ES-I3 (cell line): ENCODE results near the gene FAM222A.

ENCODE experiments used
- H3K36me3 ChIP-seq: 2 replicates; pipeline ENCODE4 v1.6.1; 2013; ENCODE audit warnings: mild to moderate bottlenecking, low read length, control low read depth, moderate library complexity; ENCODE audit not compliant: insufficient read depth
- H3K4me1 ChIP-seq: 2 replicates; pipeline ENCODE4 v1.6.1; 2013; ENCODE audit warnings: mild to moderate bottlenecking, control low read depth, low read length; ENCODE audit not compliant: insufficient read depth
- H3K9ac ChIP-seq: 2 replicates; pipeline ENCODE4 v1.6.1; 2013; ENCODE audit warnings: low read depth, mild to moderate bottlenecking, low read length, moderate library complexity
- H3K9me3 ChIP-seq: 2 replicates; pipeline ENCODE4 v1.6.1; 2013; ENCODE audit warnings: mild to moderate bottlenecking, low read length, moderate library complexity; ENCODE audit not compliant: control insufficient read depth, insufficient read depth

The FAM222A gene

DNA sequence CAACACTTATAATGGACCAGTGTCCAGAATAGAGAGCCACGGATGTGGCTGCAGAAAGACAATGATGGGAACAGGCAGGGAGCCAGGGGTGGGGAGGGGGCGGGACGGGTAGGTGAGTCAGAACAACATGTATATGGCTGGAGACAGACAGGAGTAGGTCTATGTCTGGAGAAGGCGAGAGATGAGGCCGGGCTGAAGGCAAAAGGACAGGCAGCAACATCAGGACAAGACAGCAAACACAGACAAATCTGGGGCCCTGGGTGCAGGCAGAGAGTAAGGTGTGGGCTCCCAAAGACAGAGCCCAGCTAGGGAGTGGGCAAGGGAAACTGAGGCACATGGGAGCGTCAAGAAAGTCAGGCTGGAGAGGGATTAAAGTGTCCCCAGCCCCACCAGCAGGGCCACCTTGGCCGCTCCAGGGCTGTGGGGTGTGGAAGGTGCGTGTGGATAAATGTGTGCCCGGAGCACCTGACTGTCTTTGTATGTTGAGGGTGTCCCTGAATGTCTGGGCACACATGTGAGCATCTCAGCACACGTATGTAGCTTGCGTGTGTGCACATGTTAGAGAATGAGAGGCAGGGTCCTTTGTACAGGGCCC lies 44.1 kb downstream of the FAM222A start:
- peaks cover 9% of the 10 kb centered on the region; the same call in 1 of the 2 replicates for H3K9me3 ChIP-seq
- no peaks in the 10 kb centered on the region for H3K36me3 ChIP-seq
- peaks cover 14% of the 10 kb centered on the region; the same call in 1 of the 2 replicates for H3K4me1 ChIP-seq
- H3K9ac ChIP-seq, result no peak overlapping the region

DNA sequence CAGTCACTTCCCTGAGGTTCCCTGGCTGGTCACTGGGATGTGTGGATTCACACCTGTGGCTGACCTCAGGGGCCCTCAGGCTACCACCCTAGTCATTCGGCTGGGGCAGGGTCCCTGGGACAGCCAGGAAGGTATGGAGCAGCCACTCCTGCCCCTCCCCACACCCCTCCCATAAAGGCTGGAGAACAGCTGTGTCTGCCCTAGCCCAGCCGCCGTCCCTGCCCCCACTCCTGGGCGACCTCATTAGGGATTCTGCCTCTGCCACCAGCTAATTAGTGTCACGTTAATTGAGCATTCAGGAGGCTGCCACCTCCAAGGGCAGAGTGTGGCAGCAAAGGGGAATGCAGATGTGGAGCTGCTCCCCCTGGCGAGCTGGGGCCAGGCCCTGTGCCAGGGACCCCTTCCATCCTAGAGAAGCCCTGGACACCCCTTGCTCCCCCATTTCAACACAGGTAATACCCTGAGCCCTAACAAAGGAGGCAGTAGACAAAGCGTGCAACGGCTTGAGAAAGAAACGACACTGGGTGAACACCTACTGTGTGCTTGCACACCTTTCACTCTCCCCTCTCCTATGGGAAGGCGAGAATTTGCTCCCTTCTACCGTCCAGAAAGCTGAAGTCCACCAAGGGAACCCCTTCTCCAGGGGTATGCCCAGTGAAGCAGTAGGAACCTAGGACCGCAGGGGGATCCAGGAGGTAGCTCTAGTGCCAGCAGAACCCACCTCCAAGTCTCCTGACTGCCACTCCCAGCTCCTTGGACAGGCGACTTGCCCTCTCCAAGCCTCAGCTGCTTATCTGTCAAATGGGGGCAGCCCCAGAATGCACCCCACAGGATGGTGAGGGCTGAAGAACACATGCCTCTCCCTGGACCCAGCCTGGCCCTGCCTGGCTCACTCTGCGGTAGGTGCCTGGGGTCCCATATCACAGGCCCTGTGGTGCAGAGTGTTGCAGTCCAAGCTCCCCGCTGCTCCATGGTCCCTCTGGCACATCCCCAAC lies 45.1 kb downstream of the FAM222A start:
- Histone ChIP-seq H3K4me1 (peaks cover 14% of the 10 kb centered on the region; the same call in 1 of the 2 replicates), H3K36me3 (no peaks in the 10 kb centered on the region), H3K9me3 (peaks cover 9% of the 10 kb centered on the region; the same call in 1 of the 2 replicates), H3K9ac (no peak overlapping the region)

DNA sequence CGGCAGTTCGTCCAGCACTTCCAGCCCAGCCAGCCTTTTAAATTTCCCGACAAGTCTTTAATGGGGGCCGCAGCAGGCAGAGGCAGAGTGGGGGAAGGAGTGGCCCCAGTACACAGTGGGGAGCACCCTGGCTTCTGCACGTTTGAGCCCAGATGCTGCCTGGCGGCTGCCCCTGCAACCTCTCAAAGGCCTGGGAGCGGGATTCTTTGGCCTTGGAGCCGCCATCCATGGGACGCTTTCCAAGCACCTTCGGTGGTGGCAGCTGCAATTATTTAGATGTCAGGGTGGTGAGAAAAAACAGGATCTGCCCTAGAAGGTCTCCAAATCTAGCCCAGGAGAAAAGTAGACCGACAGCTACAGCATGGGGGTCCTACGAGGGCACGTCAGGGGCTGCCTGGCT lies 46.0 kb downstream of the FAM222A start:
- H3K9ac ChIP-seq, result no peak overlapping the region

DNA sequence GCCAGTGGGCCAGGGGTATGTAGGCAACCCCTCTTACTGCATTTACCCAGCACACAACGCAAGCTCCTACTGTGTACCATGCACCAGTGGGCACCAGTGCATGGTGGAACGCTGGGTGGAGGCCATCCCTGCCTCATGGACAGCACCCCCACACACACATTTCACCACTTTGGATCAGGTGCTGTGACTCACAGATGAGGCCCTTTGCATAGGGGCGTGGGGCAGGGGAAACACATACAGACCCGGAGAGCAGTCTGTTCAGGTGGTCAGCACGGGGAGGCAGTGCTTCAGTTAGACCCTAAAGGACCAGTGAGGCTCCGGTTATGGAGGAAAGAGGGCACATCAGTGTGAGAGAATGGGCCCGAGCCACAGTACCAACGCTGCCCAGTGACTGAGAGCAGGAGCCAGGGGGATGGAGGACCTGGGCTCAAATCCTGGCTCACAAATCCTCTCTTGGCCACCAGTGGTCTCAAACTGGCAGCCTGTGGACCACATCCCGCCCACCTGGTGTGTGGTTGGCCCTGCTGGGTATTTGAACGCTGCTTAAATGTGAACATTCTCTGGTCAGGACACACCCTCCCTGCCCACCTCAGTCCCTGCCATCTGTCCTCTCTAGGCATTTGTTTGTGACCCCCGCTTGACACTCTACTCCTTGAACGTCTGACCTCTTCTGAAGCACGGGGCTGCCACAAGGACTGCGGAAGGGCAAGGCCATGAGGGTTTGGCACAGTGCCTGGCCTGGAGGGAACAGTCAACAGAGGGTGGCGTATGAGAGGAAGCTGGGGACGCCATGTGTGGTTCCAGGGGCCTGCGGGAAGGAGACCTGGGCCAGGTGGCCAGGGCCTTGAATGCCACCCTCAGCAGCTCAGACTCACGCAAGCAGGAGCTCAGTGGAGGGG lies 46.7 kb downstream of the FAM222A start:
- Histone ChIP-seq H3K9me3 (peaks cover 9% of the 10 kb centered on the region; the same call in 1 of the 2 replicates), H3K36me3 (no peaks in the 10 kb centered on the region), H3K4me1 (peaks cover 14% of the 10 kb centered on the region; the same call in 1 of the 2 replicates), H3K9ac (no peak overlapping the region)

More for the DNA sequence above, 46.0 kb downstream of the FAM222A start:
- Histone ChIP-seq H3K9me3 (peaks cover 9% of the 10 kb centered on the region; the same call in 1 of the 2 replicates), H3K36me3 (no peaks in the 10 kb centered on the region), H3K4me1 (peaks cover 14% of the 10 kb centered on the region; the same call in 1 of the 2 replicates)

DNA sequence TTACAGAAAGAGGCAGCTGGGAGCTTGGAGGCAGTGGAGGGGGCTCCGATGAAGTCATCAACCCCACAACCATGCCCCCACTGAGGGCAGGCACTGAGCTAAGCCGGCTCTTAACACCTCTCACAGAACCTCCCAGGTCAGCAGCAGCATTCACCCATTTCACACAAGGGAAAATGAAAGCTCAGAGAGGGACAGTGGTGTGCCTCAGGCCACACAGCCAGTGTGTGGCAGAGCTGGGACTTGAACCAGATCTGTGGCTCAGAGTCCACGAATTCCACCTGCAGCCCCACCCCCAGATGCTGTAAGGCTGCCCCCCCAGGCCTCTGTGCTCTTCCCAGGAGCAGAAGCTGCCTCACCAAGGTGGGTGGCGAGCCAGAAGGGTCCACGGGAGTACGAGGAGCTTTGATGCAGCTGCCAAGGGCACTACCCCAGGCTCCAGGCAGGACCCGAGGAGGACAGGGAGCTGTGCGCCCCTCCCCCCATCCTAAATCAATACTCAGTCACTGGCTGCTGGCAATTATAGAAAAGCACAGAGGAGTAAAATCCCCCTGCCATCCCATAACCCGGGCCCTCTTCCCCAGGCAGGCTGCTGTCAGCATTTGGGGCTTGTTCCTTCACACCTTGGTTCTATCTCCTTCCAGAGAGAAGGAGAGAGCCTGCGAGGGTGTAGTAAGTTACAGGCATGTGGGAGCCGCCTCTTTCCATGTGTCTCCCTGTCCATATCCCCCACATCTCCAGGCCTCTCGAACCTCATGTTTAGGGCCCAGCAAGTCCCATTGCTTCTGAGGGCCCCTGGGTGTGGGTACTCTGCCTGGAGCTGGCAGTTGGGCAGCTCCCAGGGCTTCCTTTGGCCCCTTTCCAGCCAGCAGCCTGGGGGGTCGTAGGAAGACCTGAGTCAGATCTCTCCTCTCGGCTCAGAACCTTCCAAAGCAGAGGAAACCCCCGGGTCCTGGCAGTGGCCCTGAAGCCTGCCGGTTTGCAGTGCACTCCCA lies 47.6 kb downstream of the FAM222A start:
- no peak overlapping the region for H3K9ac ChIP-seq
- no peaks in the 10 kb centered on the region for H3K36me3 ChIP-seq
- peaks cover 14% of the 10 kb centered on the region; the same call in 1 of the 2 replicates for H3K4me1 ChIP-seq
- H3K9me3 ChIP-seq, result peaks cover 6% of the 10 kb centered on the region; the same call in 1 of the 2 replicates

DNA sequence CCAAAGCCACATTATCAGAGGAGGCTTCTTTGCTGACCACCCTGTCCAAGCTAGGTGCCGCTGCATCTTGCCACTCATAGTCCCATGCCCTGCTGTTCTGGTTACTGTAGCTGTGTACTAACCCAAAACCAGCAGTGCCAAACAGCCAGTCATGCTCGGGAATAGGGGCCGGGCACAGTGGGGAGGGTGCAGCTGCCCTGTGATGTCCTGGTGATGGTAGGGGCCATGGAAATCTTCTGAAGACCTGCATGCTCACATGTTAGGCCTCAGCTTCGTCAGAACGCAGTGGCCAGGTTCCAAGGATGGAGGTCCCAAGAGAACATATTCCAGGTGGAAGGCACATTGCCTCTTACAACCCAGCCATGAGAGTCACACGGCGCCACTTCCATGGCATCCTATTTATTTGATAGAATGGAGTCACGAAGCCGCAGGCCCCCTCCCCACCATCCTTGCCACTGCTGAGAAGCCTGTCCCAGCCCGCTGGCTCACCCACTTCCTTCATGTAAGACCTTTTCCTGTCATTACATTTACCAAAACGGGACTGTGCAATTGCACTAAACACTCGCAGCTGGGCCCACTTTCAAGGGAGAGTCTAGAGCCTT lies 48.5 kb downstream of the FAM222A start:
- H3K36me3 ChIP-seq, result no peaks in the 10 kb centered on the region
- no peaks in the 10 kb centered on the region for H3K9me3 ChIP-seq

DNA sequence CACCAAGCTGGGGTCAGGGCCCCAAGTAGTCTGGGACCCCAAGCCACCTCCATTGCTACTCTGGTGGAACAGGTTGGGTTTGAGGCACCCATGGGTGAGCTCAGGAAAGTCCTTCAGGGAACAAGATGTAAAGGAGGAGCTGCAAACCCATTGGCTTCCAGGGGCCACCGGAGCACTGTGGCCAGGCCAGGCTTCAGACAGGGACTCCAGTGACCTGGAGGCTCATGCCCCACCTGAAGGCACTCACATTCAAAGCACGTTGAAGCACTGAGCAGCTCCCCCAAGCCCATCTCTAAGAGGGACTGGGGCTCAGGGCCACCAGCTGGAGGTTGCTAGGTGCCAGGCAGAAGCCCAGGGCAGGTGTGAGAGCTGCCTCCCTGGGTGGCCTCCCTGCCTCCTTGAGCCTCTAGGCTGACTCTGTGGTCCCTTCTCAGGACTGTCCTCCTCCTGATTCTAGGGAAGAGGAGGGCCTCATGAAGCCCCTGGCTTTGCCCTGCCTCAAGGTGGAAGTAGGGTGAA lies 49.1 kb downstream of the FAM222A start:
- no peaks in the 10 kb centered on the region for H3K36me3 ChIP-seq
- H3K9ac ChIP-seq, result no peak overlapping the region

More for the DNA sequence above, 48.5 kb downstream of the FAM222A start:
- Histone ChIP-seq H3K9ac (no peak overlapping the region), H3K4me1 (peaks cover 14% of the 10 kb centered on the region; the same call in 1 of the 2 replicates)

DNA sequence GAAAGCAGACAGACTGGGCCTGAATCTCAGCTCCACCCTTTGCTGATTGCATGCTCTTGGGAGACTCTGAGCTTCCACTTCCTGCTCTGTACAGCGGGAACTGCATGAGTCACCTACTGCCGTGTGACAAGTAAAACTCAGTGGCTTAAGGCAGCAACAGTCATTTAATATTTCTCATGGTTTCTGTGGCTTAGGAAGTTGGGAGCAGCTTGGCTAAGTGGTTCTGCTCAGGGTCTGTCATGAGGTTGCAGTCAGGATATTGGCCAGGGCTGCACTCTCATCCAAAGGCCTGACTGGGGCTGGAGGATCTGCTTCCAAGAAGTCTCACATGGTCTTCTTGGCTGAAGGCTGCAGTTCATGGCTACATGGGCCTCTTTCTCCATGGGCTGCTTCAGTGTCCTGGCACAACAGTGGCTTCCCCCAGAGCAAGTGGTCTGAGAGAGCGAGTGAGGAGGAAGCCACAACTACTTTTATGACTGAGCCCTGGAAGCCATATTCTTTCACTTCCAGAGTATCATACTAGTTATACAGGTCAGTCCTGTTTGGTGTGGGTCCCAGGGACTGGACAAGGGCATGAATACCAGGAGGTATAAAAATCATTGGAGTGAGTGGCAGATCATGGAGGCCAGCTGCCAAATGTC lies 49.7 kb downstream of the FAM222A start:
- no peaks in the 10 kb centered on the region for H3K9me3 ChIP-seq
- no peaks in the 10 kb centered on the region for H3K36me3 ChIP-seq
- H3K9ac ChIP-seq, result no peak overlapping the region
- H3K4me1 ChIP-seq, result peaks cover 11% of the 10 kb centered on the region; the same call in 1 of the 2 replicates

More for the DNA sequence above, 49.1 kb downstream of the FAM222A start:
- H3K9me3 ChIP-seq, result no peaks in the 10 kb centered on the region
- peaks cover 14% of the 10 kb centered on the region; the same call in 1 of the 2 replicates for H3K4me1 ChIP-seq

DNA sequence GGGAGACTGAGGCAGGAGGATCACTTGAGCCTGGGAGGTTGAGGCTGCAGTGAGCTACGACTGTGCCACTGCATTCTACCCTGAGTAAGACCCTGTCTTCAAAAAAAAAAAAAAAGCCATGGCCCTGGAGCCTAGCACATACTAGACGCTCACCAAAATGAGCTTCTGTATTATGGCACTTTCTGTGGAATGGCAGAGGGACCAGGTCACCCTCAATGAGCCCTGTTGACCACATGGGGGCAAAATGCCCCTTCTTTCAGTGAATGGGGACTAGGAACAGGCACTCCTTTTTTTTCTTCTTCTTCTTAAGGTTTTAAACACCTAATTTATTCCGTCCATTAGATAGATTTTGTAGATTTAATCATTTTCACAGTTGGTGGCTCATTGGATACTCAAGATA lies 50.5 kb downstream of the FAM222A start:
- H3K9me3 ChIP-seq, result no peaks in the 10 kb centered on the region
- no peaks in the 10 kb centered on the region for H3K36me3 ChIP-seq
- H3K9ac ChIP-seq, result no peak overlapping the region
- H3K4me1 ChIP-seq, result 0 out of 2 replicates have a peak, but pooled peaks cover 4% of the 10 kb centered on the region

DNA sequence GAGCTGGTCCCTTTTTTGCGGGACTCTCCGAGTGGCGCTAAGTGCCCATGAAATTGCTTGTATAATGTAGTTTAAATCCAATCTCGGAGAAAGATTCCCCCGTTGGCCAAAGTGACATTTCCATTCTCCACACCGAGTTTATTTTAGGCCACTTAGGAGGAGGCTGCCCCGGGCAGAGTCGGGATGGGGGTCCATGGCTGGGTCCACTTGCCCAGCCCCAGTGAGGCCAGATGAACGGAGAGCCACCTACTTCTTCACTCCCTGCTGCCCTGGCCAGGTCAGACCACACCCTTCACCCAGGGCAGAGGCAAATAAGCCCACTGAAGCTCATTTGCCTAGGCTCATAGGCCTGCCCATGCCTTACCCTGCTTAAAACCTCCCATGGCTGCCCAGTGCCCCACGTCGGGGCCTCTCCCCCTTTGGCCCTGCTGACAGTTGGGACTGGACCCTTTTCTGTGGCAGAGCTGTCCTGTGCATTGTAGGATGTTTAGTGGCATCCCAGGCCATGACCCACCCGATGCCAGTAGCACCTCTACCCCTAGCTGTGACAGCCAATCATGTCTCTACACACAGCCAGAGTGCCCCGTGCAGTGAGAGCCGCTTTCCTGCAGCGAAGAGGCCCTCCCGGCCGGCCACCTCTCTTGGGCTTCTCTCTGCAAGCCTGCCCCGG lies 51.3 kb downstream of the FAM222A start:
- H3K9me3 ChIP-seq, result no peaks in the 10 kb centered on the region
- 0 out of 2 replicates have a peak, but pooled peaks cover 1% of the 10 kb centered on the region for H3K4me1 ChIP-seq
- no peak overlapping the region for H3K9ac ChIP-seq
- H3K36me3 ChIP-seq, result no peaks in the 10 kb centered on the region

DNA sequence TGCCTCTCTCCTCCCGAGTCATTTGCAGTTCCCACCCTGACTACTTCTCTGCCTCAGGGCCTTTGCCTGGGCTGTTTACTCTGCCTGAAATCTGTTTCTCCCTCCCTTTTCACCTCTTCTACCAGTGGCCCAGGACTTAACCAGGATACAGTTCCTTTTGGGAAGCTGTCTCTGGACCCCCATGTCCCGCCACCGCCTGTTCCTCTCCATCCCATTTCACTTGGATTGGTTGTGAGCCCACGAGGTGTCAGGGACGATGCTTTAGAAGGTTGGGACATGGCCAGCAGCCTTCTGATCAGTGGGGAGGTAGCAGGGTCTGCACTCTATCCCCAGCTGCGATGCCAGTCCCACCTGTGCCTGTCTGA lies 51.8 kb downstream of the FAM222A start:
- no peak overlapping the region for H3K9ac ChIP-seq
- no peaks in the 10 kb centered on the region for H3K4me1 ChIP-seq
- no peaks in the 10 kb centered on the region for H3K9me3 ChIP-seq
- no peaks in the 10 kb centered on the region for H3K36me3 ChIP-seq
